GM23338 (cell line): ENCODE measurements around the gene SNRPA1. TPM values are rescaled to one million over a fixed set of nuclear protein-coding genes. Genes with fewer than 3 reads are reported as not detected.
A peak's percentile ranks its signal among the peaks of the same experiment; 100 is the strongest.
"Not testable (repeated sequence)": the region's sequence is repeated elsewhere in the genome, so short reads cannot be mapped to it uniquely, and the experiment has no call there.

Experiments used
- ATAC-seq: fragments of 200-7000 bp; cut with Tn5 transposase; 3 replicates; pipeline ENCODE4 v1.9.1; 2020
- DNase-seq: peaks from one replicate; pipeline ENCODE4 v3.0.0-alpha.2; 2015; ENCODE audit warnings: low spot score
- H2AFZ ChIP-seq: fragments of 200-600 bp; sonication (generic); 2 replicates; pipeline ENCODE4 v1.8.0; 2016; ENCODE audit warnings: antibody characterized with exemption, mild to moderate bottlenecking, moderate library complexity
- H3F3A ChIP-seq: fragments of 200-600 bp; sonication (generic); replicated peaks from 2 replicates; pipeline ENCODE4 v1.8.0; 2017; ENCODE audit warnings: antibody characterized with exemption, mixed run types, low read depth
- H3K27ac ChIP-seq: fragments of 200-600 bp; sonication (generic); 2 replicates; pipeline ENCODE4 v1.6.1; 2016; ENCODE audit warnings: low read depth
- H3K27me3 ChIP-seq: fragments of 200-600 bp; sonication (generic); 2 replicates; pipeline ENCODE4 v1.8.0; 2016; ENCODE audit warnings: mild to moderate bottlenecking, mixed run types, moderate library complexity; ENCODE audit not compliant: insufficient read depth
- H3K36me3 ChIP-seq: fragments of 200-600 bp; sonication (generic); 2 replicates; pipeline ENCODE4 v1.8.0; 2016; ENCODE audit warnings: mild to moderate bottlenecking; ENCODE audit not compliant: insufficient read depth
- H3K4me1 ChIP-seq: fragments of 200-600 bp; sonication (generic); 2 replicates; pipeline ENCODE4 v1.8.0; 2016; ENCODE audit warnings: mild to moderate bottlenecking, moderate library complexity; ENCODE audit not compliant: insufficient read depth
- H3K4me2 ChIP-seq: fragments of 200-600 bp; sonication (generic); 2 replicates; pipeline ENCODE4 v1.7.1; 2017; ENCODE audit warnings: mixed run types
- H3K4me3 ChIP-seq: fragments of 200-600 bp; sonication (generic); 2 replicates; pipeline ENCODE4 v1.6.1; 2016; ENCODE audit warnings: mixed run types
- H3K79me2 ChIP-seq: fragments of 200-600 bp; sonication (generic); replicated peaks from 2 replicates; pipeline ENCODE4 v1.8.0; 2017; ENCODE audit warnings: mild to moderate bottlenecking; ENCODE audit not compliant: insufficient read depth
- H3K9me2 ChIP-seq: fragments of 200-600 bp; sonication (generic); 2 replicates; pipeline ENCODE4 v1.8.0; 2017; ENCODE audit not compliant: insufficient read depth
- H4K20me1 ChIP-seq: fragments of 200-600 bp; sonication (generic); replicated peaks from 2 replicates; pipeline ENCODE4 v1.8.0; 2017; ENCODE audit warnings: mild to moderate bottlenecking; ENCODE audit not compliant: insufficient read depth
- H3K27ac Mint-ChIP-seq: 2 replicates; pipeline ENCODE4 v1.8.0; 2020; ENCODE audit warnings: inconsistent platforms, mild to moderate bottlenecking, moderate library complexity, mixed read lengths
- H3K27me3 Mint-ChIP-seq: 3 replicates; pipeline ENCODE4 v1.8.0; 2022; ENCODE audit warnings: low read depth, mild to moderate bottlenecking, moderate library complexity, mixed read lengths, inconsistent platforms; ENCODE audit not compliant: insufficient read depth, poor library complexity
- H3K36me3 Mint-ChIP-seq: 3 replicates; pipeline ENCODE4 v1.8.0; 2021; ENCODE audit warnings: low read depth, mild to moderate bottlenecking, inconsistent platforms, moderate library complexity, mixed read lengths
- H3K4me1 Mint-ChIP-seq: 3 replicates; pipeline ENCODE4 v1.8.0; 2020; ENCODE audit warnings: mild to moderate bottlenecking, inconsistent platforms, mixed read lengths
- H3K4me3 Mint-ChIP-seq: 3 replicates; pipeline ENCODE4 v1.8.0; 2021; ENCODE audit warnings: moderate library complexity, mild to moderate bottlenecking, inconsistent platforms, mixed read lengths
- H3K9me3 Mint-ChIP-seq: 3 replicates; pipeline ENCODE4 v1.8.0; 2020; ENCODE audit warnings: moderate library complexity, mild to moderate bottlenecking, inconsistent platforms, mixed read lengths
- CREB1 ChIP-seq: fragments of 250-450 bp; sonication (Bioruptor Pico); IDR thresholded peaks from 2 replicates; pipeline ENCODE4 v1.5.0; 2020; ENCODE audit warnings: low read depth, mild to moderate bottlenecking, moderate library complexity
- ETS1 ChIP-seq: IDR thresholded peaks from 2 replicates; pipeline ENCODE4 v1.6.1; 2016; ENCODE audit warnings: antibody characterized with exemption
- EZH2phosphoT487 ChIP-seq: fragments of 200-600 bp; sonication (generic); IDR thresholded peaks from one replicate; pipeline ENCODE4 v1.8.1; 2018; ENCODE audit warnings: antibody characterized with exemption; ENCODE audit not compliant: unreplicated experiment
- JUNB ChIP-seq: IDR thresholded peaks from one replicate; pipeline ENCODE4 v1.6.1; 2016; ENCODE audit warnings: antibody characterized with exemption; ENCODE audit not compliant: unreplicated experiment
- NANOG ChIP-seq: IDR thresholded peaks from 2 replicates; pipeline ENCODE4 v1.6.1; 2016; ENCODE audit warnings: antibody characterized with exemption, borderline replicate concordance
- POLR2AphosphoS5 ChIP-seq: IDR thresholded peaks from 2 replicates; pipeline ENCODE4 v1.6.1; 2016; ENCODE audit warnings: antibody characterized with exemption, low read depth
- STAT1 ChIP-seq: IDR thresholded peaks from one replicate; pipeline ENCODE4 v1.6.1; 2016; ENCODE audit warnings: antibody characterized with exemption; ENCODE audit not compliant: unreplicated experiment
- polyA plus RNA-seq: library from polyadenylated mRNA; unstranded; fragments of >200 nt; fragmentation: Nextera tagmentation; extraction: Ambion mirVana; gene quantifications from 2 replicates; pipeline ENCODE4 v1.2.1, GENCODE V29; 2016
- total RNA-seq: library from RNA; depleted of rRNA; stranded (reverse); fragments of >200 nt; shearing (Covaris generic); gene quantifications from 2 replicates; pipeline ENCODE4 v1.2.3, GENCODE V29; 2014

The SNRPA1 gene
- total and polyA plus RNA-seq, 2 experiments from 2014 or later: 170 to 361 TPM

- peaks cover 11% of the 10 kb centered on the region for H3K9me2 ChIP-seq
- no peaks in the 10 kb centered on the region for H3K27me3 ChIP-seq
- Mint-ChIP-seq H3K9me3 (peaks cover 21% of the 10 kb centered on the region; the same call in 2 of the 3 replicates), H3K27me3 (peaks cover 1% of the 10 kb centered on the region), H3K27ac (no peak overlapping the region), H3K36me3 (peaks cover 9% of the 10 kb centered on the region; the same call in 2 of the 3 replicates), H3K4me3 (no peak overlapping the region), H3K4me1 (no peaks in the 10 kb centered on the region)
- TF ChIP-seq EZH2phosphoT487: no peak
- no peaks in the 10 kb centered on the region for H4K20me1 ChIP-seq
- H3K36me3 ChIP-seq: no peaks in the 10 kb centered on the region
- no peak overlapping the region for H3K4me2 ChIP-seq
- H3K27ac ChIP-seq: no peak overlapping the region
- ATAC-seq (no peak), DNase-seq (no peak)
- H2AFZ ChIP-seq: no peak overlapping the region
- no peaks in the 10 kb centered on the region for H3K4me1 ChIP-seq
- no peak overlapping the region for H3K4me3 ChIP-seq
- H3F3A ChIP-seq: 0 out of 2 replicates have a peak, but pooled peaks cover 4% of the 10 kb centered on the region
- H3K79me2 ChIP-seq: no peaks in the 10 kb centered on the region
These were observed 42.9 kb upstream of the SNRPA1 start for GRCh38 chr15:101337976-101338375.

- not testable (repeated sequence) for H3K27me3 Mint-ChIP-seq, H4K20me1 ChIP-seq, H3K4me3 ChIP-seq, H3F3A ChIP-seq, H3K4me1 ChIP-seq, DNase-seq, H3K27me3 ChIP-seq, H3K4me2 ChIP-seq, H3K27ac ChIP-seq, H3K79me2 ChIP-seq, ATAC-seq, H3K4me1 Mint-ChIP-seq, H2AFZ ChIP-seq, H3K4me3 Mint-ChIP-seq, H3K27ac Mint-ChIP-seq, H3K36me3 ChIP-seq, H3K36me3 Mint-ChIP-seq
- TF ChIP-seq ETS1: peak; percentile 37; the same call in 1 of the 2 replicates
- peaks cover 14% of the 10 kb centered on the region for H3K9me2 ChIP-seq
- H3K9me3 Mint-ChIP-seq: peaks cover 21% of the 10 kb centered on the region
These were observed 39.1 kb upstream of the SNRPA1 start for GRCh38 chr15:101333907-101334789.

- Histone ChIP-seq H2AFZ (no peak overlapping the region), H3K4me1 (no peaks in the 10 kb centered on the region), H3K27ac (no peak overlapping the region), H3F3A (0 out of 2 replicates have a peak, but pooled peaks cover 4% of the 10 kb centered on the region), H3K4me3 (no peak overlapping the region), H4K20me1 (no peaks in the 10 kb centered on the region), H3K9me2 (peaks cover 14% of the 10 kb centered on the region), H3K36me3 (no peaks in the 10 kb centered on the region), H3K79me2 (no peaks in the 10 kb centered on the region), H3K4me2 (no peak overlapping the region), H3K27me3 (no peaks in the 10 kb centered on the region)
- H3K36me3 Mint-ChIP-seq: peaks cover 9% of the 10 kb centered on the region; the same call in 2 of the 3 replicates
- H3K27me3 Mint-ChIP-seq: peaks cover 12% of the 10 kb centered on the region
- ATAC-seq: no peak
- H3K27ac Mint-ChIP-seq: no peak overlapping the region
- DNase-seq: no peak
- H3K4me3 Mint-ChIP-seq: no peak overlapping the region
- H3K9me3 Mint-ChIP-seq: peaks cover 21% of the 10 kb centered on the region
- H3K4me1 Mint-ChIP-seq: no peaks in the 10 kb centered on the region
- TF ChIP-seq CREB1 (CRISPR knock-in tag) (no peak), POLR2AphosphoS5 (no peak), STAT1 (no peak), JUNB (no peak), ETS1 (no peak), NANOG (no peak)
These were observed 37.0 kb upstream of the SNRPA1 start for GRCh38 chr15:101332061-101332467.
